GM12891 (cell line): ENCODE results near the gene PTPRQ.

Experiments
- DNase-seq: peaks from one replicate; pipeline ENCODE4 v3.0.0; 2011; ENCODE audit warnings: low spot score; ENCODE audit not compliant: insufficient read length
- FAIRE-seq: peaks from 2 replicates; lab custom pipeline; 2011; peaks lifted over from hg19 to GRCh38; lab: Jason Lieb, UNC
- PAX5 ChIP-seq: IDR thresholded peaks from 2 replicates; pipeline ENCODE4 v1.6.1; 2011; ENCODE audit warnings: low read length, moderate library complexity, mild to moderate bottlenecking; ENCODE audit not compliant: insufficient read depth, severe bottlenecking
- POLR2A ChIP-seq: IDR thresholded peaks from 2 replicates; pipeline ENCODE4 v1.6.1; 2011; ENCODE audit warnings: low read depth, low read length, control low read depth
- POLR2AphosphoS5 ChIP-seq: IDR thresholded peaks from 2 replicates; pipeline ENCODE4 v1.6.1; 2011; ENCODE audit warnings: low read depth, low read length, control low read depth
- POU2F2 ChIP-seq: IDR thresholded peaks from 2 replicates; pipeline ENCODE4 v1.6.1; 2011; ENCODE audit warnings: low read depth, mild to moderate bottlenecking, control low read depth, low read length, moderate library complexity
- SPI1 ChIP-seq: IDR thresholded peaks from 2 replicates; pipeline ENCODE4 v1.6.1; 2011; ENCODE audit warnings: low read depth, low read length, control low read depth
- TAF1 ChIP-seq: IDR thresholded peaks from 2 replicates; pipeline ENCODE4 v1.6.1; 2011; ENCODE audit warnings: low read depth, low read length, control low read depth

PTPRQ gene

DNA sequence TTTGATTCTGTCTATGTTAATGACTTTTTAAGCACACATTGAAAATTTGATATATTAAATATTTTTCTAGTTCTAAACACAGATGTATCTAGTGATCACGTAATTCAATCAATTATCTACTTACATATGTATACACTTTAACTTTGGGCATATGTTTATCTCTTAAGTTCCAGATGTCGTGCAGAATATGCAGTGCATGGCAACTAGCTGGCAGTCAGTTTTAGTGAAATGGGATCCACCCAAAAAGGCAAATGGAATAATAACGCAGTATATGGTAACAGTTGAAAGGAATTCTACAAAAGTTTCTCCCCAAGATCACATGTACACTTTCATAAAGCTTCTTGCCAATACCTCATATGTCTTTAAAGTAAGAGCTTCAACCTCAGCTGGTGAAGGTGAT is 105.3 kb downstream of the PTPRQ start:
- TF ChIP-seq TAF1 = no peak
- TF ChIP-seq POU2F2 = no peak
- TF ChIP-seq PAX5 = no peak
- TF ChIP-seq POLR2A = no peak
- no peak for TF ChIP-seq SPI1
- no peak for TF ChIP-seq POLR2AphosphoS5
- DNase-seq (no peak), FAIRE-seq (no peak)

DNA sequence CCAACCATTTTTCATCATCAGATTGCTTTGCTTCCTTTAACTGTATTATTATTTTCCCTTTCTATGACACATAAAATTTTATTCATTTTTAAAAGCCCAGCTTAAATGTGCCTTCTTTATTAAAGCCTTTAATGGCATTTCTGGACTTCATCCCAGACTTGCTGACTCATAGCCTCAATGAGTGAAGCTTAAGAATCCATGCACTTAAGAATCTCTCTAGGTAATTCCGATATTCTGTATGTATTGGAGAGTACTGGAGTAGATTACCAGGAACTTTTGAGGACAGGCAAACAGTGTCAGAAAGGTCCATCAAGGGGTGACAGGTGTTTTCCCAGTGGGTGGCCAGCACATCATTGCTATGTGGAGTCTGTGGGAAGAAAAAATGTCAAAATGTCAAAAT is 107.9 kb downstream of the PTPRQ start:
- FAIRE-seq = no peak
- no peak for DNase-seq
- TF ChIP-seq SPI1 (no peak), POLR2AphosphoS5 (no peak), TAF1 (no peak), POU2F2 (no peak), PAX5 (no peak), POLR2A (no peak)

DNA sequence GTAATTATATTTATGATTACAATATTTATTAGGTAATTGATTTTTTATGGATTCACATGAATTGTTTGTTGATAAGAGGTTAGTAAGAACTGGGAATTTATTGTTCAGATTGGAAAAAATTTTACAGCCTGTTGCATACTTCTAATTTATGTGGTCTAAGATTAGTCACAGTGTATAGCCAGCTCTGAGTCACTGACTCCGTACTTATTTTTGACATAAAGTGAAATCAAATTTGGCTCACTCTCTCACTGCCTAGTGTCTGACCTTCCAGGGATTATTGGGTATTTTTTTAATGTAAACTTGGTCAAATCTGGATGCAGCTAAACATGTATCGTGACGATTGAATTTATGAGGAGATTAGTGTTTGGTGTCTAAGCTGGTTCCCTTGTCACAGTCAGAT is 109.3 kb downstream of the PTPRQ start:
- FAIRE-seq (no peak), DNase-seq (no peak)
- TF ChIP-seq POU2F2 (no peak), TAF1 (no peak), SPI1 (no peak), PAX5 (no peak), POLR2AphosphoS5 (no peak), POLR2A (no peak)

DNA sequence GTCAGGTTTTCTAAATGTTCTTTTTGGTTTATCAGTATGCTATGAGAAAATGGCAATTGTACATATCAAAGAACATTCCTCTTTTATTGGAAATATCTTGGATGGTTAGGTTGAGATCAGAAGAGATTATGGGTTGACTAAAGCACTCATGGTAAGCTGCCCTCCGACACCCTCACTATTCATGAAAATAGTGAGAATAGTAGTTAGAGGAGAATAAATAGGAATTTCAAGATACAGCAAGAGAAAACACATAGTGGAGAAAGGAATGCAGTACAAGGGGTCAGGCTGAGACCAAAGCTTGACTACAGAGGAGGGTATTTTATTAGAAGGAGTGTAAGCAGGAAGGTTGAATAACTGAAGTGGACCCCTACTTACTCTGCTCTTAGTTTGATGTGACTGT is 112.5 kb downstream of the PTPRQ start:
- TF ChIP-seq TAF1 (no peak), POLR2A (no peak), POLR2AphosphoS5 (no peak), SPI1 (no peak), PAX5 (no peak), POU2F2 (no peak)
- FAIRE-seq (no peak), DNase-seq (no peak)

DNA sequence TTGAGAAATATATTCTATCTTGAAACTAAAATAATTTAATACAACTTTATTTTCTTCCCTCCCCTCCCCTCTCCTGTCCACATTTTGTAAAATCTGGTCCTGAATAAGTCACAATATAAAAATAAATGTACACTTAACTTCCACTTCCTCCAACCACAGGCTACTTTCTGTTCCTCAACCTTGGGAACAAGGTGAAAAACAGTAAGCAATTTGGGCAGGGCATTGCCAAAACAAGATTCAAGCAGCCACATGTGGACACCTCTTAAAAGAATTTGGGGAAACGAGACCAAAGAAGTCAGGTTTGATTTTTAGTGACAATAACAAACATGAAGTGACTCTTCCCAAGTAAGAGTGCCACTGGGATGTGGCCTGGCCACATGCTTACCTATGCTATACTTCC is 115.7 kb downstream of the PTPRQ start:
- no peak for TF ChIP-seq POLR2AphosphoS5
- no peak for TF ChIP-seq PAX5
- TF ChIP-seq POLR2A = no peak
- TF ChIP-seq SPI1 = no peak
- TF ChIP-seq POU2F2 = no peak
- no peak for TF ChIP-seq TAF1
- DNase-seq = no peak
- no peak for FAIRE-seq

DNA sequence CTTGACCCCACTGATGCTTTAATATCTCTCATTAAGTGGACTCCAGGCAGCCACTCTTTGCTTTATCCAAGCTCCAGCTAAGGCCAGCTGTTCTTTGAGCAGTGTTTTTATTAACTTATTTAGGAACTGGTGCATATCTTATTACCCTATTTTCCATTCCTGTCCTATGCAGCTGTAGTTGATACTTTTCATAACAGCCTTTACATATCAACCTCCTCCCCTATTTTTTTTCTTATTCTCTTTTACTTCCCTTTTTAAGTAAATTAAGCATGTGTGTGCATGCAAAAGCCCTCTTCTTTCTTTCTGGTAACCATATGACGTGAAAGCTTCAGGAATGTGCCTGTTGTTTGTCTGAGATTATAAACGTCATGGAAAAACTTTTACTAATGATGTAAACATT is 121.2 kb downstream of the PTPRQ start:
- TF ChIP-seq POU2F2 (no peak), SPI1 (no peak), PAX5 (no peak), POLR2AphosphoS5 (no peak), POLR2A (no peak), TAF1 (no peak)
- FAIRE-seq (no peak), DNase-seq (no peak)

- DNase-seq (no peak), FAIRE-seq (peak; percentile 26)
- TF ChIP-seq PAX5 = no peak
Observed at GRCh38 chr12:80567401-80567800, 123.4 kb downstream of the PTPRQ start.

- no peak for TF ChIP-seq PAX5
- no peak for TF ChIP-seq POU2F2
- no peak for TF ChIP-seq SPI1
- TF ChIP-seq POLR2A = no peak
- no peak for TF ChIP-seq TAF1
- no peak for TF ChIP-seq POLR2AphosphoS5
- FAIRE-seq = no peak
- no peak for DNase-seq
Observed at GRCh38 chr12:80576641-80577418, 132.8 kb downstream of the PTPRQ start.

- DNase-seq (no peak), FAIRE-seq (no peak)
- no peak for TF ChIP-seq PAX5
- TF ChIP-seq SPI1 = no peak
- TF ChIP-seq TAF1 = no peak
- TF ChIP-seq POLR2AphosphoS5 = no peak
- no peak for TF ChIP-seq POU2F2
- TF ChIP-seq POLR2A = no peak
Observed at GRCh38 chr12:80580254-80580653, 136.2 kb downstream of the PTPRQ start.

GRCh38 chr12:80581783-80582182 is 137.7 kb downstream of the PTPRQ start:
- DNase-seq (no peak), FAIRE-seq (no peak)
- no peak for TF ChIP-seq POU2F2
- no peak for TF ChIP-seq TAF1
- TF ChIP-seq PAX5 = no peak
- no peak for TF ChIP-seq POLR2A
- no peak for TF ChIP-seq SPI1
- no peak for TF ChIP-seq POLR2AphosphoS5

DNA sequence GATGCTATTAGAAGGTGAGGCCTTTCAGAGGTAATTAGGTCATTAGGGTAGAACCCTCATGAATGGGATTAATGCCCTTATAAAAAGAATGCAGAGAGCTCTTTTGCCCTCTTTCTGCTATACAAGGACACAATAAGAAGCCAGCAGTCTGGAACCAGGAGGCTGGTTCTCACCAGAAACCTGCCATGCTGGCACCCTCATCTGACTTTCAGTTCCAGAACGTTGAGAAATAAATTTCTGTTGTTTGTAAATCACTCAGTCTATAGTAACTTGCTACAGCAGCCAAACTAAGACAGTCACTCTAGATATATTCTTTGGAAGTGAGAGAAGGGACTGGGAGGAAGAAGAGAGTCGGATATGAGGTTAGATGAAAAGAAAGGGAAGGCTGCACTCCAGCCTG is 138.4 kb downstream of the PTPRQ start:
- no peak for DNase-seq
- TF ChIP-seq POLR2AphosphoS5 = no peak
- no peak for TF ChIP-seq SPI1
- TF ChIP-seq POLR2A = no peak
- TF ChIP-seq PAX5 = no peak
- no peak for TF ChIP-seq POU2F2
- no peak for TF ChIP-seq TAF1
- no peak for FAIRE-seq
